GM12878 (cell line): ENCODE results near the gene LXN.

Experiments used
- CHD1 ChIP-seq: IDR thresholded peaks from 2 replicates; pipeline ENCODE4 v1.6.1; 2012; ENCODE audit warnings: low read depth, low read length, improper control_type of control experiment
- CTCF ChIP-seq, 3 experiments: IDR thresholded peaks in 2 of 3; conservative IDR thresholded peaks in 1 of 3; 2 replicates each; pipeline ENCODE4 v1.5.1; 2011; ENCODE audit warnings: low read depth in 3 of 3, low read length in 3 of 3, mild to moderate bottlenecking in 3 of 3, control low read depth in 2 of 3, moderate library complexity in 2 of 3, inconsistent platforms in 1 of 3, mixed read lengths in 1 of 3; ENCODE audit not compliant: control insufficient read depth in 2 of 3, insufficient read depth in 1 of 3; ENCODE audit errors: extremely low read depth in 1 of 3
- ELK1 ChIP-seq: IDR thresholded peaks from 2 replicates; pipeline ENCODE4 v1.6.1; 2012; ENCODE audit warnings: low read depth, low read length, improper control_type of control experiment
- ETV6 ChIP-seq, 2 experiments: fragments of 450-650 bp in 1 of 2; IDR thresholded peaks in 1 of 2; conservative IDR thresholded peaks in 1 of 2; 2 replicates each; pipeline ENCODE4 v1.6.1; 2014; ENCODE audit warnings: antibody characterized with exemption in 1 of 2, borderline replicate concordance in 1 of 2, low read depth in 1 of 2, mild to moderate bottlenecking in 1 of 2, moderate library complexity in 1 of 2
- HDGF ChIP-seq: fragments of 450-650 bp; IDR thresholded peaks from 2 replicates; pipeline ENCODE4 v1.6.1; 2016; ENCODE audit warnings: antibody characterized with exemption
- POLR2A ChIP-seq: IDR thresholded peaks from 2 replicates; pipeline ENCODE4 v1.6.1; 2011; ENCODE audit warnings: low read depth, mild to moderate bottlenecking, low read length
- POLR2AphosphoS5 ChIP-seq: IDR thresholded peaks from 2 replicates; pipeline ENCODE4 v1.6.1; 2011; ENCODE audit warnings: mild to moderate bottlenecking, low read length, inconsistent platforms
- TBL1XR1 ChIP-seq: IDR thresholded peaks from 2 replicates; pipeline ENCODE4 v1.6.1; 2012; ENCODE audit warnings: low read depth, low read length, improper control_type of control experiment

DNA sequence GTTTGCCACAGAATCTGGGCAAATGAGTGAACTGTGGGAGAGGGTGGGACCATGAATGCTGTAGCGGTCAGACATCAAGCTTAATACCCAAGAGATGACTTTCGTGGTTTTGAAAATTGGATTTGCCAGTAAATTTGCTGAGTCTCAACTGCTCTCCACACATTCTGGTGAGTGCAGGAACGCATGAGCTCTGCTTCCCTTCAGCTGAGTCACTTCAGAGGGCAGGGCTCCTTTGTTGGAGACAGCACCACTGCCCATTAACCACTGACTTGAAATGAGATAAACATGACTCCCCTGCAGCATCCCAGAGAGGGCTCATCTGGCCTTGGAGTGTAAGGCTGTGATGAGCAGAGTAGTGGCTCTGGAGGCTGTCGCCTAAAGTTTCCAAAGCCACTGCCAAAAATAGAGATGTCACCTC, 37.2 kb upstream of the LXN start:
- TF ChIP-seq CHD1 (no peak), TBL1XR1 (no peak), HDGF (no peak), CTCF (IDR thresholded peaks at IDR 0.05 in 2 of 3, conservative IDR thresholded peaks at IDR 0.05 in 1 of 3; ENCODE audit: control insufficient read depth in 2 of 3, extremely low read depth in 1 of 3, insufficient read depth in 1 of 3, low read depth in 3 of 3, low read length in 3 of 3) (no peak), ELK1 (no peak), POLR2A (no peak), POLR2AphosphoS5 (no peak), ETV6 (conservative IDR thresholded peaks at IDR 0.05 in 1 of 2, IDR thresholded peaks at IDR 0.05 in 1 of 2; ENCODE audit: borderline replicate concordance in 1 of 2, low read depth in 1 of 2) (no peak)
